ENCODE results near the gene PPCDC.

PPCDC gene

DNA sequence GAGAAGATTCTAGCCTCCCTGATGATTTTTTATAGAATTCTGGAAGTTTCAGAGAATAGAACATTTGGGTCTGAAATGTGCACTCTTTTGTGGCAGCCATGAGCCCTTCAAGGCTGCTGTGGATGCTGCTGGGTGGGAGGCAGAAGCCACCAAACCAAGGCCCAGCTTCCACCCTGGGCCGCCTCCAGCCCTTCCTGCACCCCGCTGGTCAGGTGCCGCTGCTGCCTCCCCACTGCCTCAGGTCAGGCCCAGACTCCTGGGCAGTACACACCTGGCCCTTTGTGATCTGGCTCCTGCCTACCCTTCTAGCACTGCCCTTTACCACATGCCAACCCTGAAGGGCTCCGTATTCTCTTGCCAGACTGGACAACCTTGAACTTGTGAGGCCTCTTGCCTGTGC, 28.3 kb downstream of the PPCDC start:
- in situ Hi-C loops (cut with MboI; ENCODE audit: low pct_unique_long_range_greater_than_20kb, low sequenced_read_pairs, unreplicated experiment) = no loop called here
- no peak for DNase-seq (ENCODE audit: low spot score)
- TF ChIP-seq CTCF (IDR thresholded peaks at IDR 0.05; ENCODE audit: extremely low read depth, insufficient read depth, missing control alignments) = no peak

DNA sequence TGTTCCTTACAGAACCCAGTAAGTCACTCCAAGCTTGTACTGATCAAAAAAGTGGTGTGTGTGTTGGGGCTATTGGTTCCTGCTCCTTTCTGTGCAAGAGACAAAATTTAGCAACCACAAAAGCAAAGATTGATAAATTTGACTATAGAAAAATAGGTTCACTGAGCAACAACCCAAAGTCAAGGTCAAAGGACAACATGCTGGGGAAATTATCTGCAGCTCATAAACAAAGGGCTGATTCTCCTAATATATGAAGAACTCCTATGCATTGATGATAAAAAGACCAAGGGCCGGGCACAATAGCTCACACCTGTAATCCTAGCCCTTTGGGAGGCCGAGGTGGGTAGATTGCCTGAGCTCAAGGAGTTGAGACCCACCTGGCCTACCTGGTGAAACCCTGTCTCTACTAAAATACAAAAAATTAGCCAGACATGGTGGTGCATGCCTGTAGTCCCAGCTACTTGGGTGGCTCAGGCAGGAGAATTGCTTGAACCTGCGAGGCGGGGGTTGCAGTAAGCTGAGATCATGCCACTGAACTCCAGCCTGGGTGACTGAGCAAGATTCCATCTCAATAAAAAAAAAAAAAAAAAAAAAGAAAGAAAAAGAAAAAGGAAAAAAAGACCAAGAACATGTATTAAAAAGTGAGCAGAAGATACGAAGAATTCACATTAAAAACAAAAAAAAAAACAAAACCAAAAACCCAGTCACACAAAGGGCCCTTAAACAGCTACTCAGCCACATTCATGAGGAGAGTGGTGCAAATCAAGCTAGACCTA, 29.8 kb downstream of the PPCDC start:
- in situ Hi-C loops (cut with MboI; ENCODE audit: low pct_unique_long_range_greater_than_20kb, low sequenced_read_pairs, unreplicated experiment) = no loop called here
- no peak for DNase-seq (ENCODE audit: low spot score)
- no peak for TF ChIP-seq CTCF (IDR thresholded peaks at IDR 0.05; ENCODE audit: extremely low read depth, insufficient read depth, missing control alignments)

DNA sequence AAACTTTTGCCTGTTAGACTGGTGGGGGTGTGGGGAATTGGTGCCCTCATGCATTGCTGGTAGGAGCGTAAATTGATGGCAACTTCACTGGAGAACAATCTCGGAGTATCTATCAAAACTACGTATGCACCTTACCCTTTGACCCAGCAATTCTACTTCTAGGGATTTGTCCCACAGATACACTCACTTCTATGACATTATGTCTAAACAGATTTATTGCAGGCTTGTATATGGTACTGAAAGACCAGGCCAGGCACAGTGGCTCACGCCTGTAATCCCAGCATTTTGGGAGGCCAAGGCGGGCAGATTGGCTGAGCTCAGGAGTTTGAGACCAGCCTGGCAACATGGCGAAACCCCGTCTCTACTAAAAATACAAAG, 30.3 kb downstream of the PPCDC start:
- no peak for DNase-seq (ENCODE audit: low spot score)
- in situ Hi-C loops (cut with MboI; ENCODE audit: low pct_unique_long_range_greater_than_20kb, low sequenced_read_pairs, unreplicated experiment) = no loop called here
- no peak for TF ChIP-seq CTCF (IDR thresholded peaks at IDR 0.05; ENCODE audit: extremely low read depth, insufficient read depth, missing control alignments)

DNA sequence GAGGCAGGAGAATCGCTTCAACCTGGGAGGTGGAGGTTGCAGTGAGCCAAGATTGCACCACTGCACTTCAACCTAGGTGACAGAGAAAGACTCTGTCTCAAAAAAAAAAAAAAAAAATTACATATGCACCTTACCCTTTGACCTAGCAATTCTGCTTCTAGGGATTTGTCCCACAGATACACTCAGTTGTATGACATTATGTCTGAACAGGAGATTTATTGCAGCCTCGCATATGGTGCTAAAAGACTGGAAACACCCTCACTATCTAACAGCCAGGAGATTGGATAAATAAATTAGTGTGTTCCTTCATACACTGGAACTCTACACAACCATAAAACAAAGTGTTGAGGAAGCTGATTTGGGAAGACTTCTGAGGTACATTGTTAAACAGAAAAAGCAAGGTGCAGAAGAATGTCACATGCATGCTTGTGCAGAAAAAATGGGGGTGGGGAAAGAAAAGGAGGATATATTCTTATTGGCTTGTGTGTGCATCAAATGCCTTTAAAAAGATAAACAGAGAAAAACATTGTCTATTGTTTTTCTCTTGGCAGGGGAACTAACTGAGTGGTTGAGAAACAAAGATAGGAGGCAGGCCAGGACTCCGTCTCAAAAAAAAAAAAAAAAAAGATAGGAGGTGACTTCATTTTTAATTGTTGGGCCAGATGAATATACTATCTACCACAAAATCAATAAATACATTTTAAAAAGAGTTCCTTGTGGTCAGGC, 30.9 kb downstream of the PPCDC start:
- no peak for TF ChIP-seq CTCF (IDR thresholded peaks at IDR 0.05; ENCODE audit: extremely low read depth, insufficient read depth, missing control alignments)
- in situ Hi-C loops (cut with MboI; ENCODE audit: low pct_unique_long_range_greater_than_20kb, low sequenced_read_pairs, unreplicated experiment) = no loop called here
- DNase-seq (ENCODE audit: low spot score) = no peak

GRCh38 chr15:75056036-75056435, 32.6 kb downstream of the PPCDC start:
- DNase-seq (ENCODE audit: low spot score) = no peak
- in situ Hi-C loops (cut with MboI; ENCODE audit: low pct_unique_long_range_greater_than_20kb, low sequenced_read_pairs, unreplicated experiment) = no loop called here
- TF ChIP-seq CTCF (IDR thresholded peaks at IDR 0.05; ENCODE audit: extremely low read depth, insufficient read depth, missing control alignments) = no peak

DNA sequence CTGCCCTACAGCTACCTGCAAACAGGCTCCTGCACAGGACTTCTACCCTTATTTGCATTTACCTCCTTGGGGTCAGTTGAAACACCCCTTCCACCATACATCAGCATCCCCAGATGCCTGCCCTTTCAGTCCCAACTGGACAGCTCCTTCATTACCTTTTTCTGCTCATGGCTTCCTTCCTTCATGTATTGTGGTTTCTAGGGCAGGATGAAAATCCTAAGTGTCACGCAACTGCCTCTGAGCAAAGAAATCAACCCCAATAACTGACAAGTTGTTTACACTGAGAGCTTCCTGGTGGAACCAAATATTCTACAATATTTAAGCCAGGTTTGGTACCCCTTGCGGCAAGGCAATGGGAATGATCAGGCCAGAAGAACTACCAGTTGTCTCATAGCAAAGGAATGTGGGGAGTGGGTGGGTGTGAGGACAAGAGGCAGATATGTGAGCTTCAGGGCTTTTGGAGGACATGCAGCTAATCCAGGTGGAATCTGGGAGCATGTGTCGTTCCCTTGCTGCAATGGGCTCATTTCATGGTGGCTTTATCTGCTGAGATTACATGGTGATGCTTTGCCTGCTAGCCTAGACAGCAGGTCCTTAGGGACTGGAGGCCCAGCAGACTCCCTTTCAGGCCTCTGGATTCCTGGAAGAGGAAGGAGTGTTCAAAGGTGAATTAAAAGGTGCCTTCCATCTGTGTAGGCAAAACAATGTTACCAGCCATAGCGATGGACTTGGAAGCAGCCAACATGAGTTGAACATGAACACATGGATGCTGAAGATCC, 34.9 kb downstream of the PPCDC start:
- no peak for DNase-seq (ENCODE audit: low spot score)
- no peak for TF ChIP-seq CTCF (IDR thresholded peaks at IDR 0.05; ENCODE audit: extremely low read depth, insufficient read depth, missing control alignments)
- in situ Hi-C loops (cut with MboI; ENCODE audit: low pct_unique_long_range_greater_than_20kb, low sequenced_read_pairs, unreplicated experiment) = no loop called here
